A549 treated with DMSO at 1 μM for 4 hours (cell line): Measurements from ENCODE around the gene ZC4H2. TPM values are rescaled to one million over a fixed set of nuclear protein-coding genes. Genes with fewer than 3 reads are reported as not detected.

Experiments used
- total RNA-seq: library from RNA; stranded (reverse); fragments of 200-300 nt; extraction: Qiagen RNA extraction; gene quantifications from 5 replicates; pipeline ENCODE4 v1.2.3, GENCODE V29; 2022; ENCODE audit warnings: low read depth

ZC4H2 gene
- 1.8 to 2.5 TPM (median 2.1 TPM) in 5 replicates for total RNA-seq

DNA sequence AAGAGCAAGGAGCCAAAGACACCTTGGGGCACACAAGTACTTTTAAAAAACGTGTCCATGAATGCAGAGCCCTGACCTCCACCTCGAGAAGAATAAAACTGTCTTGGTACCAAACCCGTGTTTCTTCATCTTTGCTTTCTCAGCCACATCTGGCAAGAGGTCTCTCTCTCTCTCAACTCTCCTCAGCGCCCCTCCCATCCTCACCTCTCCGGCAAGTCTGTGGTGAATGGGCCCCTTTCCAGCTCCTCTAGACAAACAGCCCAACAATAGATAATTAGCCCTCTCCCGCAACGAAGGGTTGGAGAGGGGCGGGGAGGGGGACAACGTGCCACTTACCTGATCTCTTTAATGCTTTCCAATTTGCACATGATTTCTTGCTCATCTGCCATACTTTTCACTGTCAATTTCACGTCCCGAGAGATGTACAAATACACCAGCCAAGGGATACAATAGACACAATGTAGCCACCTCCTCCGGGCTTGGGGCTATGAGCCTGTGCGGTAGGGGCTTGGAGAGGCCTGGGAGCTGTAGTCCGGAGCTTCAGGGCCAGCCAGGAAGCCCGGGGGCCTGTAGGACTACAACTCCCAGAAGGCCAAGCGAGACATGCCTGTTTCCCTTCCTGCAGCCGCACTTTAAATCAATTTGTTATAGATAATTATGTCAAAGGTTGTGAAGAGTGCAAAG is at the start of gene ZC4H2:
ZC4H2 (minus strand) TSS at position 462 of the 684 bp plus-strand sequence; CDS start at position 389, 73 bp downstream.

Other genes with a start within 250 kb of the ZC4H2 start
- not detected in 5 replicates for gene ZC3H12B, start 58.4 kb upstream of the ZC4H2 start, total RNA-seq